Left lung (tissue), 10 donors: ENCODE data around the gene G6PC2. TPM values are rescaled to one million over a fixed set of nuclear protein-coding genes. Genes with fewer than 3 reads are reported as not detected.

Experiments used
- ATAC-seq: fragments of 200-7000 bp; cut with Tn5 transposase; one replicate; pipeline ENCODE4 v1.9.1; 2020; ENCODE audit warnings: moderate library complexity
- DNase-seq, 4 donors: peaks; one replicate each; pipeline ENCODE4 v3.0.0-alpha.2; 2013 to 2020
- H3K27ac ChIP-seq, 2 donors: fragments of 200-600 bp; sonication (generic) in 1 of 2; one replicate each; pipeline versions ENCODE4 v1.5.0 to v1.8.0; 2020 to 2021
- H3K27me3 ChIP-seq, 2 donors: fragments of 200-600 bp; sonication (generic) in 1 of 2; one replicate each; pipeline versions ENCODE4 v1.5.0 to v1.8.0; 2020 to 2021
- H3K36me3 ChIP-seq, 2 donors: fragments of 200-600 bp; sonication (generic) in 1 of 2; one replicate each; pipeline versions ENCODE4 v1.5.0 to v1.8.0; 2020 to 2021
- H3K4me1 ChIP-seq, 2 donors: fragments of 200-600 bp; one replicate each; pipeline ENCODE4 v1.8.0; 2021
- H3K4me3 ChIP-seq, 2 donors: fragments of 200-600 bp; sonication (generic) in 1 of 2; one replicate each; pipeline versions ENCODE4 v1.5.0 to v1.8.0; 2020 to 2021; ENCODE audit warnings: mild to moderate bottlenecking in 1 of 2
- H3K9me3 ChIP-seq, 2 donors: fragments of 200-600 bp; sonication (generic) in 1 of 2; one replicate each; pipeline versions ENCODE4 v1.5.0 to v1.8.0; 2020 to 2021
- intact Hi-C, 2 donors: fragments of 100-400 bp; cut with DNase I; formaldehyde crosslinking; loops; one replicate each; pipeline versions ENCODE4 v1.11.2 to v1.14.2; 2022
- polyA plus RNA-seq, 6 donors: library from polyadenylated mRNA; unstranded; fragments of 120-200 nt; gene quantifications; one replicate each; pipeline ENCODE4 v1.2.1, GENCODE V29; 2013; ENCODE audit not compliant: insufficient read length in 6 of 6
- total RNA-seq, 2 donors: library from RNA; stranded (reverse); fragmentation: NEBNext Ultra II Directional; extraction: Animal tissue kit (Norgen Biotek cat#: 25700); gene quantifications; one replicate each; pipeline ENCODE4 v1.2.1, GENCODE V29; 2021
- TF ChIP-seq, protein P1 (sequence below), 2 donors: fragments of 200-600 bp; sonication (generic) in 1 of 2; IDR thresholded peaks; one replicate each; pipeline versions ENCODE4 v1.5.0 to v1.8.0; 2021; ENCODE audit warnings: antibody characterized with exemption in 2 of 2
- donor health status: DM: no; HTN: yes; CAD: no.
- donor health status: DM: no; HTN: no; CAD: no.

The G6PC2 gene
- total and polyA plus RNA-seq, 8 donors, result 0.09 TPM; not detected in 7

GRCh38 chr2:168952424-168952823 is 51.3 kb downstream of the G6PC2 start:
- H3K9me3 ChIP-seq, result peaks cover 0 to 11% of the 10 kb centered on the region in 2 donors
- H3K27ac ChIP-seq, result no peak overlapping the region
- H3K27me3 ChIP-seq, result no peaks in the 10 kb centered on the region
- intact Hi-C loops, result no loop called here
- no peak for DNase-seq
- TF ChIP-seq, protein P1, sequence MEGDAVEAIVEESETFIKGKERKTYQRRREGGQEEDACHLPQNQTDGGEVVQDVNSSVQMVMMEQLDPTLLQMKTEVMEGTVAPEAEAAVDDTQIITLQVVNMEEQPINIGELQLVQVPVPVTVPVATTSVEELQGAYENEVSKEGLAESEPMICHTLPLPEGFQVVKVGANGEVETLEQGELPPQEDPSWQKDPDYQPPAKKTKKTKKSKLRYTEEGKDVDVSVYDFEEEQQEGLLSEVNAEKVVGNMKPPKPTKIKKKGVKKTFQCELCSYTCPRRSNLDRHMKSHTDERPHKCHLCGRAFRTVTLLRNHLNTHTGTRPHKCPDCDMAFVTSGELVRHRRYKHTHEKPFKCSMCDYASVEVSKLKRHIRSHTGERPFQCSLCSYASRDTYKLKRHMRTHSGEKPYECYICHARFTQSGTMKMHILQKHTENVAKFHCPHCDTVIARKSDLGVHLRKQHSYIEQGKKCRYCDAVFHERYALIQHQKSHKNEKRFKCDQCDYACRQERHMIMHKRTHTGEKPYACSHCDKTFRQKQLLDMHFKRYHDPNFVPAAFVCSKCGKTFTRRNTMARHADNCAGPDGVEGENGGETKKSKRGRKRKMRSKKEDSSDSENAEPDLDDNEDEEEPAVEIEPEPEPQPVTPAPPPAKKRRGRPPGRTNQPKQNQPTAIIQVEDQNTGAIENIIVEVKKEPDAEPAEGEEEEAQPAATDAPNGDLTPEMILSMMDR (IDR thresholded peaks at IDR 0.05), result no peak
- no peak overlapping the region for H3K4me3 ChIP-seq
- no peaks in the 10 kb centered on the region for H3K36me3 ChIP-seq
- ATAC-seq, result no peak
- no peaks in the 10 kb centered on the region for H3K4me1 ChIP-seq

DNA sequence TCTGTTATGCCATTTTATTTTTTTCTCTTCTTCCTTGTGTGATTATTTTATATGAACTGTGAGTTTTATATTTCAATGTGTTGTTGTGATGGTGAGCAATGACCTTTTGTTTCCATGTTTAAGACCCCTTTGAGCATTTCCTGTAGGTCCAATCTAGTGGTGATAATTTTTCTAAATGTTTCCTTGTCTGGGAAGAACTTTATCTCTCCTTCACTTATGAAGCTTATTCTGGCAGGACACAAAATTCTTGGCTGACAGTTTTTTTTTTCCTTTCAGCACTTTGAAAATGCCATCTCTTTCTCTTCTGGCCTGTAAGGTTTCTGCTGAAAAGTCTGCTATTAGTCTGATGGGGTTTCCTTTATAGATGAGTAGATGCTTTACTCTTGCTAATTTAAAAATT is 53.2 kb downstream of the G6PC2 start:
- H3K27ac ChIP-seq, result no peak overlapping the region
- H3K9me3 ChIP-seq, result peaks cover 0 to 11% of the 10 kb centered on the region in 2 donors
- intact Hi-C loops, result no loop called here
- no peak for ATAC-seq
- no peaks in the 10 kb centered on the region for H3K4me1 ChIP-seq
- no peaks in the 10 kb centered on the region for H3K36me3 ChIP-seq
- TF ChIP-seq, protein P1 (IDR thresholded peaks at IDR 0.05), result no peak
- no peak for DNase-seq
- no peaks in the 10 kb centered on the region for H3K27me3 ChIP-seq
- no peak overlapping the region for H3K4me3 ChIP-seq

GRCh38 chr2:168955321-168955720 is 54.2 kb downstream of the G6PC2 start:
- Histone ChIP-seq H3K36me3 (no peaks in the 10 kb centered on the region), H3K27ac (no peak overlapping the region), H3K4me1 (no peaks in the 10 kb centered on the region), H3K4me3 (no peak overlapping the region), H3K27me3 (no peaks in the 10 kb centered on the region), H3K9me3 (peaks cover 0 to 11% of the 10 kb centered on the region in 2 donors)
- no peak for ATAC-seq
- no peak for DNase-seq
- TF ChIP-seq, protein P1 (IDR thresholded peaks at IDR 0.05), result no peak
- intact Hi-C loops, result no loop called here

- DNase-seq (no peak), ATAC-seq (no peak)
- no peak overlapping the region for H3K27ac ChIP-seq
- no peaks in the 10 kb centered on the region for H3K27me3 ChIP-seq
- H3K9me3 ChIP-seq, result peaks cover 0 to 8% of the 10 kb centered on the region in 2 donors
- no peak overlapping the region for H3K4me3 ChIP-seq
- no peaks in the 10 kb centered on the region for H3K4me1 ChIP-seq
- TF ChIP-seq, protein P1 (IDR thresholded peaks at IDR 0.05), result no peak
- intact Hi-C loops, result no loop called here
- no peaks in the 10 kb centered on the region for H3K36me3 ChIP-seq
Observed at GRCh38 chr2:168956392-168956791, 55.3 kb downstream of the G6PC2 start.

Other genes with a start within 250 kb of the G6PC2 start
- gene NOSTRIN, start 98.7 kb upstream of the G6PC2 start, total RNA-seq, result 10 to 100 TPM; 25.7 to 26.4 TPM
- 10 to 100 TPM; 35.7 to 45.3 (median 39.9) TPM for gene NOSTRIN, start 98.7 kb upstream of the G6PC2 start, polyA plus RNA-seq
- 1 to 10 TPM; 1.4 to 5.0 TPM for gene SPC25, start 10.9 kb upstream of the G6PC2 start, total RNA-seq
- 10 to 100 TPM; 10.1 to 29.0 (median 16.2) TPM for gene SPC25, start 10.9 kb upstream of the G6PC2 start, polyA plus RNA-seq
- gene ABCB11, start 130.0 kb downstream of the G6PC2 start, total RNA-seq, result under 1 TPM in 1 of 2 donors, not detected in 1; 0.08 TPM
- under 1 TPM; 0.02 to 0.23 (median 0.10) TPM for gene ABCB11, start 130.0 kb downstream of the G6PC2 start, polyA plus RNA-seq
- gene DHRS9, start 168.3 kb downstream of the G6PC2 start, total RNA-seq, result 1 to 10 TPM; 3.9 to 8.5 TPM
- under 1 TPM; 0.34 to 0.87 (median 0.58) TPM for gene DHRS9, start 168.3 kb downstream of the G6PC2 start, polyA plus RNA-seq